Spinal cord (tissue), 10 donors: Measurements from ENCODE around the gene PARD3B. TPM values are rescaled to one million over a fixed set of nuclear protein-coding genes. Genes with fewer than 3 reads are reported as not detected.

Experiments used
- DNase-seq, 6 donors: peaks; one replicate each; pipeline versions ENCODE4 v3.0.0 to v3.0.0-alpha.2; 2013 to 2015; ENCODE audit warnings: low spot score in 6 of 6, low read depth in 4 of 6
- H3K27ac ChIP-seq: one replicate; pipeline ENCODE4 v1.5.1; 2013; ENCODE audit warnings: low read depth, low read length, control low read depth
- H3K27me3 ChIP-seq: one replicate; pipeline ENCODE4 v1.6.1; 2013; ENCODE audit warnings: low read length; ENCODE audit not compliant: control insufficient read depth, insufficient read depth
- H3K36me3 ChIP-seq: one replicate; pipeline ENCODE4 v1.6.1; 2013; ENCODE audit warnings: low read length; ENCODE audit not compliant: control insufficient read depth, insufficient read depth
- H3K4me1 ChIP-seq: one replicate; pipeline ENCODE4 v1.6.1; 2013; ENCODE audit warnings: low read length; ENCODE audit not compliant: control insufficient read depth, insufficient read depth
- H3K4me3 ChIP-seq: one replicate; pipeline ENCODE4 v1.5.1; 2013; ENCODE audit warnings: low read depth, low read length, control low read depth
- H3K9me3 ChIP-seq: one replicate; pipeline ENCODE4 v1.6.1; 2013; ENCODE audit warnings: low read length; ENCODE audit not compliant: control insufficient read depth, insufficient read depth
- WGBS: methylation state at CpG from one replicate; pipeline ENCODE4 v1.1.5; 2013; ENCODE audit warnings: missing lambda C conversion rate; ENCODE audit not compliant: insufficient coverage; 5-methylcytosine and 5-hydroxymethylcytosine counted together
- polyA plus RNA-seq, 2 donors: library from polyadenylated mRNA; unstranded; fragments of 120-200 nt; gene quantifications; one replicate each; pipeline ENCODE4 v1.2.1, GENCODE V29; 2013; ENCODE audit not compliant: insufficient read length in 2 of 2
- total RNA-seq, 2 donors: library from RNA; depleted of rRNA in 1 of 2; stranded (reverse); fragments of 120-200 nt in 1 of 2; fragments of >200 nt in 1 of 2; gene quantifications; one replicate each; pipeline versions ENCODE4 v1.2.3 to v1.2.4, GENCODE V29; 2013 to 2014
- donor health status: healthy.

The PARD3B gene
- total and polyA plus RNA-seq, 4 donors: 10.8 to 34.6 (median 22.1) TPM

- no CpG with 5 or more reads among the region's 7 CpGs for WGBS
- Histone ChIP-seq H3K36me3 (no peaks in the 10 kb centered on the region), H3K4me3 (no peak overlapping the region), H3K4me1 (no peaks in the 10 kb centered on the region), H3K27ac (no peak overlapping the region), H3K9me3 (no peaks in the 10 kb centered on the region), H3K27me3 (no peaks in the 10 kb centered on the region)
- no peak for DNase-seq
Measured at GRCh38 chr2:205579335-205579734, 1034.1 kb downstream of the PARD3B start.

GRCh38 chr2:205580212-205580987, 1035.1 kb downstream of the PARD3B start:
- H3K9me3 ChIP-seq: no peaks in the 10 kb centered on the region
- no CpG with 5 or more reads among the region's 8 CpGs for WGBS
- H3K4me1 ChIP-seq: no peaks in the 10 kb centered on the region
- no peak overlapping the region for H3K4me3 ChIP-seq
- no peaks in the 10 kb centered on the region for H3K36me3 ChIP-seq
- no peaks in the 10 kb centered on the region for H3K27me3 ChIP-seq
- DNase-seq: no peak
- no peak overlapping the region for H3K27ac ChIP-seq

DNA sequence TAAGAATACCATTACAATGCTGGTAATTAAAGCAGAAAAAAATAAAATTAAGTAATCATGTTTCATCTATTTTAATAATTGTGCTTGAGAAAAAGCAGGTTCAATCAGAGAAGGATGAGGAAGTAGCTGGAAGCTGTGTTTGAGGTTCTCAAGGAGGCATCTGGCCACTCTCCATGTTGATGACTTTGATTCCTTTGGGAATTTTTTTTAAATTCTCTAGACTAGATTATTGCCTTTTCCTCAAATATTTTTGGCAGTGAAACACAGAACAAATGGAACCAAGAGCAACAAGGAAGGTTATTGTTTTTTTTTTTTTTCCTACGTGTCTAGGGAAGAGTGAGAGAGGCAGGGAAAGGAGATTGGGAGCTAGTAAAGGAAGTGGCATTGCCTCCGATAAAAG, 1037.1 kb downstream of the PARD3B start:
- Histone ChIP-seq H3K27ac (no peak overlapping the region), H3K27me3 (no peaks in the 10 kb centered on the region), H3K36me3 (no peaks in the 10 kb centered on the region), H3K4me1 (no peaks in the 10 kb centered on the region), H3K9me3 (no peaks in the 10 kb centered on the region), H3K4me3 (no peak overlapping the region)
- WGBS: 90% methylated on average over 1 of the region's 2 CpGs
- no peak for DNase-seq

- H3K9me3 ChIP-seq: no peaks in the 10 kb centered on the region
- H3K27ac ChIP-seq: peak overlapping the region; percentile 8
- peak in 1 of 6 donors; percentile 59 for DNase-seq
- no peaks in the 10 kb centered on the region for H3K4me1 ChIP-seq
- H3K27me3 ChIP-seq: no peaks in the 10 kb centered on the region
- H3K36me3 ChIP-seq: no peaks in the 10 kb centered on the region
- H3K4me3 ChIP-seq: no peak overlapping the region
- WGBS: 14% methylated on average over 3 of the region's 10 CpGs
Measured at GRCh38 chr2:205585449-205586383, 1040.4 kb downstream of the PARD3B start.

DNA sequence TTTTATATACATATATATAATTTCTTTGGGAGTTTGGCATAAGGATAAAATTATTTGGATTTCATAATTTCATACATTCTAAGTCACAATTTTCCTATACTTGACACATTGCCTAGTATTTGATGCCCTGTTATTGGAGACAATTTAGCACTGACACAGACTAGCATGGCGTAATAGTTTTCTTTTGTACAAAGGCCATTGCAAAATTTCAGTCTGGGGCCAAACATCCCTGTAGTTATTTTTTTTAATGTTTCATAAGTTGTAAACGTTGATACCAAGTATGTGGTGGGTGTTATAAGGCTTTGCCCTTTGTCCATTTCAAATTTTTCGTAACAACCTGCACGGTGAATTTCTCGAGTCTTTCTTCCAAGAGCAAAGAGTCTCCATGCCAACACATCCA, 1041.4 kb downstream of the PARD3B start:
- no peak for DNase-seq
- no peaks in the 10 kb centered on the region for H3K27me3 ChIP-seq
- 83% methylated on average over 3 of the region's 5 CpGs for WGBS
- no peak overlapping the region for H3K27ac ChIP-seq
- no peaks in the 10 kb centered on the region for H3K4me1 ChIP-seq
- no peaks in the 10 kb centered on the region for H3K9me3 ChIP-seq
- H3K4me3 ChIP-seq: no peak overlapping the region
- H3K36me3 ChIP-seq: no peaks in the 10 kb centered on the region

- no peaks in the 10 kb centered on the region for H3K27me3 ChIP-seq
- WGBS: no CpG with 5 or more reads among the region's 1 CpG
- H3K36me3 ChIP-seq: no peaks in the 10 kb centered on the region
- H3K27ac ChIP-seq: no peak overlapping the region
- DNase-seq: no peak
- no peaks in the 10 kb centered on the region for H3K4me1 ChIP-seq
- H3K9me3 ChIP-seq: no peaks in the 10 kb centered on the region
- no peak overlapping the region for H3K4me3 ChIP-seq
Measured at GRCh38 chr2:205589479-205589878, 1044.2 kb downstream of the PARD3B start.

- no CpG with 5 or more reads among the region's 2 CpGs for WGBS
- H3K4me3 ChIP-seq: no peak overlapping the region
- H3K36me3 ChIP-seq: no peaks in the 10 kb centered on the region
- no peak overlapping the region for H3K27ac ChIP-seq
- no peaks in the 10 kb centered on the region for H3K4me1 ChIP-seq
- DNase-seq: no peak
- no peaks in the 10 kb centered on the region for H3K9me3 ChIP-seq
- H3K27me3 ChIP-seq: no peaks in the 10 kb centered on the region
Measured at GRCh38 chr2:205590759-205591158, 1045.5 kb downstream of the PARD3B start.

- no peak overlapping the region for H3K4me3 ChIP-seq
- WGBS: 43% methylated on average over 3 of the region's 4 CpGs
- H3K9me3 ChIP-seq: peaks cover 2% of the 10 kb centered on the region
- DNase-seq: no peak
- H3K27me3 ChIP-seq: no peaks in the 10 kb centered on the region
- H3K4me1 ChIP-seq: no peaks in the 10 kb centered on the region
- H3K36me3 ChIP-seq: no peaks in the 10 kb centered on the region
- H3K27ac ChIP-seq: no peak overlapping the region
Measured at GRCh38 chr2:205593891-205594290, 1048.6 kb downstream of the PARD3B start.

DNA sequence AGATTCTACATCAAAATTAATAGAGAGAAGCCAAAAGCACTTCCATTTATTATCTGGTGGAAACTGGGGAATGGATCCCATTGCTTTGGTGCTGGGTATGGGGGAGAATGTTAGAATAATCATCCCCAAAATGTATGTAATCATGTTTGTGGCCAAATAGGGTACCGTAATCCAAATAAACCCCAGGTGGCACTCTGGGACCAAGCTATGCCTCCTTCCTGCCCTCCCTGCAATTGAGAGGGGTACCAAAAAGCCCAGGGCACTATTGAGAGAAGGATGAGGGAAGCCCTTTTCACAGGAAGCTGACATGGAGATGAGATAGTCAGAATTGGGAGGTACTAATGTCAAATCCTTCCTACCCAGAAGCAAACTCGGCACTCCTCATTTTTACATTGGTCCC, 1051.3 kb downstream of the PARD3B start:
- no peak overlapping the region for H3K4me3 ChIP-seq
- no peaks in the 10 kb centered on the region for H3K36me3 ChIP-seq
- no CpG with 5 or more reads among the region's 2 CpGs for WGBS
- no peak for DNase-seq
- peaks cover 5% of the 10 kb centered on the region for H3K9me3 ChIP-seq
- no peaks in the 10 kb centered on the region for H3K4me1 ChIP-seq
- H3K27me3 ChIP-seq: no peaks in the 10 kb centered on the region
- H3K27ac ChIP-seq: no peak overlapping the region
